Measurements from ENCODE around the gene NEUROD1.

DNA sequence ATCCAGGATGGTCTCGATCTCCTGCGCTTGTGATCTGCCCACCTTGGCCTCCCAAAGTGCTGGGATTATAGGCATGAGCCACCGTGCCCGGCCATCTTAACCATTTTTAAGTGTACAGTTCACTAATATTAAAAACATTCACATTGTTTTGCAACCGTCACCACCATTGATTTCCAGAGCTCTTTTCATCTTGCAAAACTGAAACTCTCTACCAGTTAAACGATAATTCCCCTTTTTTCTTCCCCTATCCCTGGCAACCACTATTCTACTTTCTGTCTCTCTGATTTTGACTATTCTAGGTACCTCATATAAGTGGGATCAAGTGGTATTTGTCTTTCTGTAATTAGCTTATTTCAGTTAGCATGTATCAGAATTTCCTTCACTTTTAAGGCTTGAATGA is 16.8 kb upstream of the NEUROD1 start:
- TF ChIP-seq, protein P1, sequence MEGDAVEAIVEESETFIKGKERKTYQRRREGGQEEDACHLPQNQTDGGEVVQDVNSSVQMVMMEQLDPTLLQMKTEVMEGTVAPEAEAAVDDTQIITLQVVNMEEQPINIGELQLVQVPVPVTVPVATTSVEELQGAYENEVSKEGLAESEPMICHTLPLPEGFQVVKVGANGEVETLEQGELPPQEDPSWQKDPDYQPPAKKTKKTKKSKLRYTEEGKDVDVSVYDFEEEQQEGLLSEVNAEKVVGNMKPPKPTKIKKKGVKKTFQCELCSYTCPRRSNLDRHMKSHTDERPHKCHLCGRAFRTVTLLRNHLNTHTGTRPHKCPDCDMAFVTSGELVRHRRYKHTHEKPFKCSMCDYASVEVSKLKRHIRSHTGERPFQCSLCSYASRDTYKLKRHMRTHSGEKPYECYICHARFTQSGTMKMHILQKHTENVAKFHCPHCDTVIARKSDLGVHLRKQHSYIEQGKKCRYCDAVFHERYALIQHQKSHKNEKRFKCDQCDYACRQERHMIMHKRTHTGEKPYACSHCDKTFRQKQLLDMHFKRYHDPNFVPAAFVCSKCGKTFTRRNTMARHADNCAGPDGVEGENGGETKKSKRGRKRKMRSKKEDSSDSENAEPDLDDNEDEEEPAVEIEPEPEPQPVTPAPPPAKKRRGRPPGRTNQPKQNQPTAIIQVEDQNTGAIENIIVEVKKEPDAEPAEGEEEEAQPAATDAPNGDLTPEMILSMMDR (IDR thresholded peaks at IDR 0.05; ENCODE audit: low read length), result no peak
- TF ChIP-seq EZH2 (optimal IDR thresholded peaks at IDR 0.05; ENCODE audit: low read depth, low read length) (no peak), EZH2phosphoT487 (IDR thresholded peaks at IDR 0.05; ENCODE audit: low read length) (no peak)

Measured in MM.1S (cell line).